DOHH2 (cell line): ENCODE results near the gene DOCK9.

Source experiments
- H3F3A ChIP-seq: fragments of 200-600 bp; sonication (generic), shearing (Covaris generic); 2 replicates; pipeline ENCODE4 v1.6.0; 2016; ENCODE audit warnings: antibody characterized with exemption, mild to moderate bottlenecking; ENCODE audit not compliant: control insufficient read depth, insufficient read depth
- H3K27ac ChIP-seq: fragments of 200-600 bp; sonication (generic); 2 replicates; pipeline ENCODE4 v1.5.1; 2014; ENCODE audit warnings: low read depth, mild to moderate bottlenecking, low read length, moderate library complexity
- H3K27me3 ChIP-seq: fragments of 200-600 bp; sonication (generic); 2 replicates; pipeline ENCODE4 v1.6.1; 2014; ENCODE audit warnings: mild to moderate bottlenecking, low read length, mixed read lengths; ENCODE audit not compliant: control insufficient read depth
- H3K36me3 ChIP-seq: fragments of 200-600 bp; sonication (generic); 2 replicates; pipeline ENCODE4 v1.6.1; 2014; ENCODE audit warnings: mild to moderate bottlenecking, low read length, moderate library complexity, mixed read lengths; ENCODE audit not compliant: control insufficient read depth
- H3K4me1 ChIP-seq: fragments of 200-600 bp; sonication (generic); 2 replicates; pipeline ENCODE4 v1.6.1; 2014; ENCODE audit warnings: mild to moderate bottlenecking, low read length, mixed read lengths; ENCODE audit not compliant: control insufficient read depth
- H3K4me2 ChIP-seq: fragments of 200-600 bp; sonication (generic); 2 replicates; pipeline ENCODE4 v1.6.0; 2014; ENCODE audit warnings: mild to moderate bottlenecking, low read length, moderate library complexity
- H3K4me3 ChIP-seq: fragments of 200-600 bp; sonication (generic); 2 replicates; pipeline ENCODE4 v1.5.1; 2014; ENCODE audit warnings: mild to moderate bottlenecking, low read length, mixed read lengths
- H3K79me2 ChIP-seq: fragments of 200-600 bp; sonication (generic); 2 replicates; pipeline ENCODE4 v1.6.1; 2014; ENCODE audit warnings: mild to moderate bottlenecking, low read length, mixed read lengths; ENCODE audit not compliant: control insufficient read depth
- H3K9me2 ChIP-seq: fragments of 200-600 bp; sonication (generic); replicated peaks from 2 replicates; pipeline ENCODE4 v1.6.1; 2014; ENCODE audit warnings: mild to moderate bottlenecking, low read length, mixed read lengths; ENCODE audit not compliant: control insufficient read depth
- H3K9me3 ChIP-seq: fragments of 200-600 bp; sonication (generic); 2 replicates; pipeline ENCODE4 v1.6.1; 2014; ENCODE audit warnings: antibody characterized with exemption, low read length, mixed read lengths; ENCODE audit not compliant: control insufficient read depth, insufficient read depth
- H4K20me1 ChIP-seq: fragments of 200-600 bp; sonication (generic); 2 replicates; pipeline ENCODE4 v1.6.0; 2014; ENCODE audit warnings: low read depth, mild to moderate bottlenecking, antibody characterized with exemption, low read length, moderate library complexity; ENCODE audit not compliant: control insufficient read depth, insufficient read depth
- CTCF ChIP-seq: fragments of 200-600 bp; sonication (generic); IDR thresholded peaks from one replicate; pipeline ENCODE4 v1.5.1; 2014; ENCODE audit warnings: antibody characterized with exemption, mild to moderate bottlenecking, low read depth, low read length; ENCODE audit not compliant: poor library complexity, severe bottlenecking
- EZH2phosphoT487 ChIP-seq: fragments of 200-600 bp; sonication (generic); IDR thresholded peaks from 2 replicates; pipeline ENCODE4 v1.6.1; 2017; ENCODE audit warnings: borderline replicate concordance, mild to moderate bottlenecking, antibody characterized with exemption, low read length, moderate library complexity, mixed read lengths

DOCK9 gene

GRCh38 chr13:98765996-98766519 lies 211.8 kb downstream of the DOCK9 start:
- no peaks in the 10 kb centered on the region for H3K9me2 ChIP-seq
- H3K79me2 ChIP-seq, result no peaks in the 10 kb centered on the region
- H3K27me3 ChIP-seq, result no peaks in the 10 kb centered on the region; the same call in 1 of the 2 replicates
- no peaks in the 10 kb centered on the region for H3F3A ChIP-seq
- H3K27ac ChIP-seq, result no peak overlapping the region
- no peaks in the 10 kb centered on the region for H4K20me1 ChIP-seq
- H3K4me1 ChIP-seq, result no peaks in the 10 kb centered on the region
- no peak overlapping the region for H3K4me2 ChIP-seq
- H3K9me3 ChIP-seq, result no peaks in the 10 kb centered on the region
- no peak overlapping the region for H3K4me3 ChIP-seq
- TF ChIP-seq EZH2phosphoT487, result no peak
- TF ChIP-seq CTCF, result no peak
- H3K36me3 ChIP-seq, result no peaks in the 10 kb centered on the region

- Histone ChIP-seq H3K4me2 (no peak overlapping the region), H3K4me3 (no peak overlapping the region), H3K36me3 (no peaks in the 10 kb centered on the region), H3K4me1 (no peaks in the 10 kb centered on the region), H3K27me3 (no peaks in the 10 kb centered on the region), H3K9me2 (no peaks in the 10 kb centered on the region), H4K20me1 (no peaks in the 10 kb centered on the region), H3F3A (no peaks in the 10 kb centered on the region), H3K79me2 (no peaks in the 10 kb centered on the region), H3K27ac (no peak overlapping the region), H3K9me3 (no peaks in the 10 kb centered on the region)
- TF ChIP-seq EZH2phosphoT487 (no peak), CTCF (no peak)
These were observed 215.8 kb downstream of the DOCK9 start for GRCh38 chr13:98761986-98762616.

GRCh38 chr13:98761126-98761985 lies 216.5 kb downstream of the DOCK9 start:
- H3K9me3 ChIP-seq, result no peaks in the 10 kb centered on the region
- H3K27me3 ChIP-seq, result no peaks in the 10 kb centered on the region
- H3K79me2 ChIP-seq, result no peaks in the 10 kb centered on the region
- H3K27ac ChIP-seq, result no peak overlapping the region
- H3K4me2 ChIP-seq, result no peak overlapping the region
- TF ChIP-seq EZH2phosphoT487 (no peak), CTCF (no peak)
- H3K4me3 ChIP-seq, result no peak overlapping the region
- H3K4me1 ChIP-seq, result no peaks in the 10 kb centered on the region
- H3K9me2 ChIP-seq, result no peaks in the 10 kb centered on the region
- no peaks in the 10 kb centered on the region for H3K36me3 ChIP-seq
- no peaks in the 10 kb centered on the region for H4K20me1 ChIP-seq
- no peaks in the 10 kb centered on the region for H3F3A ChIP-seq
